HepG2 (cell line): Measurements from ENCODE around the gene HNF1B. TPM values are rescaled to one million over a fixed set of nuclear protein-coding genes. Genes with fewer than 3 reads are reported as not detected.

Experiments
- ETV5 ChIP-seq: IDR thresholded peaks from 2 replicates; pipeline ENCODE4 v1.6.1; 2018; ENCODE audit warnings: missing biosample characterization, missing genetic modification reagents, inconsistent platforms, borderline replicate concordance
- FOXA3 ChIP-seq: IDR thresholded peaks from 2 replicates; pipeline ENCODE4 v1.6.1; 2016; ENCODE audit warnings: missing genetic modification reagents, missing compliant biosample characterization
- FUBP1 ChIP-seq: sonication (generic); formaldehyde crosslinking; IDR thresholded peaks from 2 replicates; pipeline ENCODE4 v1.5.1; 2020; ENCODE audit warnings: missing genetic modification reagents, mild to moderate bottlenecking, borderline replicate concordance
- GZF1 ChIP-seq: sonication (generic); formaldehyde crosslinking; IDR thresholded peaks from 2 replicates; pipeline ENCODE4 v1.5.1; 2020; ENCODE audit warnings: mild to moderate bottlenecking, missing genetic modification reagents
- HES4 ChIP-seq: sonication (generic); formaldehyde crosslinking; IDR thresholded peaks from 2 replicates; pipeline ENCODE4 v1.9.0; 2021; ENCODE audit warnings: mild to moderate bottlenecking, missing genetic modification reagents, borderline replicate concordance
- IKZF1 ChIP-seq: fragments of 450-650 bp; IDR thresholded peaks from 2 replicates; pipeline ENCODE4 v1.7.1; 2016
- IRF1 ChIP-seq: sonication (generic); formaldehyde crosslinking; IDR thresholded peaks from 2 replicates; pipeline ENCODE4 v1.4.0; 2020; ENCODE audit warnings: low read depth, mild to moderate bottlenecking, missing genetic modification reagents
- KDM5B ChIP-seq: sonication (generic); formaldehyde crosslinking; IDR thresholded peaks from 2 replicates; pipeline ENCODE4 v1.4.0; 2020; ENCODE audit warnings: missing genetic modification reagents, mild to moderate bottlenecking, borderline replicate concordance
- MNT ChIP-seq: fragments of 450-650 bp; IDR thresholded peaks from 2 replicates; pipeline ENCODE4 v1.6.1; 2016
- MXD3 ChIP-seq: IDR thresholded peaks from 2 replicates; pipeline ENCODE4 v1.6.1; 2016; ENCODE audit warnings: mild to moderate bottlenecking, missing biosample characterization, missing genetic modification reagents
- NCOR1 ChIP-seq: fragments of 200-600 bp; sonication (generic); IDR thresholded peaks from 2 replicates; pipeline ENCODE4 v1.7.0; 2017; ENCODE audit warnings: antibody characterized with exemption, low read length, borderline replicate concordance
- ONECUT2 ChIP-seq: sonication (generic); formaldehyde crosslinking; IDR thresholded peaks from 2 replicates; pipeline ENCODE4 v1.4.0; 2020; ENCODE audit warnings: missing genetic modification reagents
- REPIN1 ChIP-seq: sonication (generic); formaldehyde crosslinking; IDR thresholded peaks from 2 replicates; pipeline ENCODE4 v1.8.0; 2022; ENCODE audit warnings: missing genetic modification reagents, low read depth, mild to moderate bottlenecking, borderline replicate concordance
- SMARCC2 ChIP-seq: fragments of 450-650 bp; IDR thresholded peaks from 2 replicates; pipeline ENCODE4 v1.6.1; 2017; ENCODE audit warnings: antibody characterized with exemption, mild to moderate bottlenecking
- TBX2 ChIP-seq: sonication (generic); formaldehyde crosslinking; IDR thresholded peaks from 2 replicates; pipeline ENCODE4 v1.5.0; 2020; ENCODE audit warnings: missing genetic modification reagents, mild to moderate bottlenecking, borderline replicate concordance
- ZBTB26 ChIP-seq: IDR thresholded peaks from 2 replicates; pipeline ENCODE4 v1.6.1; 2016; ENCODE audit warnings: missing compliant biosample characterization, missing genetic modification reagents, borderline replicate concordance
- ZBTB39 ChIP-seq: sonication (generic); formaldehyde crosslinking; IDR thresholded peaks from 2 replicates; pipeline ENCODE4 v1.5.0; 2020; ENCODE audit warnings: missing genetic modification reagents
- ZFP62 ChIP-seq: sonication (generic); formaldehyde crosslinking; IDR thresholded peaks from 2 replicates; pipeline ENCODE4 v1.4.0; 2020; ENCODE audit warnings: missing genetic modification reagents
- ZNF564 ChIP-seq: sonication (generic); formaldehyde crosslinking; IDR thresholded peaks from 2 replicates; pipeline ENCODE4 v1.8.1; 2023; ENCODE audit warnings: mild to moderate bottlenecking, missing genetic modification reagents
- ZNF773 ChIP-seq: sonication (generic); formaldehyde crosslinking; IDR thresholded peaks from 2 replicates; pipeline ENCODE4 v1.4.0; 2020; ENCODE audit warnings: missing genetic modification reagents, borderline replicate concordance
- polyA plus RNA-seq, 8 experiments: library from polyadenylated mRNA; depleted of rRNA in 3 of 8; stranded (reverse) in 7 of 8; unstranded in 1 of 8; fragments of >200 nt; fragmentation: Illumina TruSeq in 4 of 8; extraction: Trizol in 4 of 8; gene quantifications; 2 replicates each; pipeline versions ENCODE4 v1.2.1 to v1.2.3, GENCODE V29; 2011 to 2016; ENCODE audit warnings: low read depth in 4 of 8, missing spikeins in 1 of 8, mixed read lengths in 1 of 8; ENCODE audit not compliant: insufficient read depth in 1 of 8
- total RNA-seq, 5 experiments: library from RNA; depleted of rRNA; stranded (reverse); fragments of >200 nt; fragmentation: Illumina TruSeq; extraction: Trizol; gene quantifications; 2 replicates each; pipeline ENCODE4 v1.2.3, GENCODE V29; 2016; ENCODE audit warnings: low read depth in 1 of 5

The HNF1B gene
- total and polyA plus RNA-seq, 2 of the 13 experiments (the other 11 are each of a cell fraction or from before 2014, with no cell fraction given) = 1.9 to 5.3 TPM

GRCh38 chr17:37698132-37698910, 46.5 kb downstream of the HNF1B start (continued):
- no peak for TF ChIP-seq MNT
- TF ChIP-seq ONECUT2 (CRISPR knock-in tag) = peak; percentile 100
- no peak for TF ChIP-seq ZNF773 (CRISPR knock-in tag)
- TF ChIP-seq IRF1 (CRISPR knock-in tag) = no peak
- TF ChIP-seq FOXA3 (CRISPR knock-in tag) = peak; percentile 82
- no peak for TF ChIP-seq FUBP1 (CRISPR knock-in tag)
- TF ChIP-seq HES4 (CRISPR knock-in tag) = no peak
- TF ChIP-seq ZNF564 = 0 out of 2 replicates have a peak, but pooled peaks have one; percentile 35
- TF ChIP-seq ZFP62 (CRISPR knock-in tag) = no peak
- no peak for TF ChIP-seq ZBTB39 (CRISPR knock-in tag)
- no peak for TF ChIP-seq MXD3 (CRISPR knock-in tag)
- TF ChIP-seq KDM5B (CRISPR knock-in tag) = no peak
- TF ChIP-seq SMARCC2 = no peak
- peak; percentile 47; the same call in 1 of the 2 replicates for TF ChIP-seq REPIN1 (CRISPR knock-in tag)
- TF ChIP-seq NCOR1 = peak; percentile 95; the same call in 1 of the 2 replicates
- no peak for TF ChIP-seq IKZF1
- TF ChIP-seq GZF1 (CRISPR knock-in tag) = no peak
- TF ChIP-seq TBX2 (CRISPR knock-in tag) = peak; percentile 98
- no peak for TF ChIP-seq ZBTB26 (CRISPR knock-in tag)
- peak; percentile 62; the same call in 1 of the 2 replicates for TF ChIP-seq ETV5 (CRISPR knock-in tag)
